HG03045 (cell line): Measurements from ENCODE around the gene NEK2.
"Not testable (repeated sequence)": the region's sequence is repeated elsewhere in the genome, so short reads cannot be mapped to it uniquely, and the experiment has no call there.

Experiments used
- ATAC-seq: cut with Tn5 transposase; IDR thresholded peaks from one replicate; pipeline ENCODE4 v1.9.1; 2021; ENCODE audit warnings: mild to moderate bottlenecking, moderate library complexity; ENCODE audit not compliant: unreplicated experiment

Gene NEK2

GRCh38 chr1:211675230-211676105 lies at the start of gene NEK2:
TSS of gene NEK2 (minus strand) at chr1:211675621. CDS start at chr1:211675479, 142 bp downstream.
- peak; percentile 99 for ATAC-seq

GRCh38 chr1:211724687-211725196 lies 49.3 kb upstream of the NEK2 start:
- no peak for ATAC-seq

- no peak for ATAC-seq
Observed at GRCh38 chr1:211723273-211723672, 47.9 kb upstream of the NEK2 start.

GRCh38 chr1:211722277-211723175 lies 47.1 kb upstream of the NEK2 start:
- ATAC-seq, result no peak

GRCh38 chr1:211716555-211716954 lies 41.1 kb upstream of the NEK2 start:
- ATAC-seq, result not testable (repeated sequence)

- no peak for ATAC-seq
Observed at GRCh38 chr1:211715971-211716370, 40.5 kb upstream of the NEK2 start.

GRCh38 chr1:211714154-211714553 lies 38.7 kb upstream of the NEK2 start:
- no peak for ATAC-seq

- no peak for ATAC-seq
Observed at GRCh38 chr1:211713231-211713630, 37.8 kb upstream of the NEK2 start.

GRCh38 chr1:211711315-211711705 lies 35.9 kb upstream of the NEK2 start:
- no peak for ATAC-seq

- ATAC-seq, result no peak
Observed at GRCh38 chr1:211710566-211711314, 35.3 kb upstream of the NEK2 start.

GRCh38 chr1:211708926-211709325 lies 33.5 kb upstream of the NEK2 start:
- ATAC-seq, result no peak

GRCh38 chr1:211708006-211708405 lies 32.6 kb upstream of the NEK2 start:
- no peak for ATAC-seq

GRCh38 chr1:211705467-211706091 lies 30.2 kb upstream of the NEK2 start:
- no peak for ATAC-seq

- ATAC-seq, result no peak
Observed at GRCh38 chr1:211704543-211704942, 29.1 kb upstream of the NEK2 start.

- no peak for ATAC-seq
Observed at GRCh38 chr1:211703812-211704537, 28.6 kb upstream of the NEK2 start.

GRCh38 chr1:211701733-211702132 lies 26.3 kb upstream of the NEK2 start:
- no peak for ATAC-seq

GRCh38 chr1:211699059-211699458 lies 23.6 kb upstream of the NEK2 start:
- ATAC-seq, result no peak

GRCh38 chr1:211698161-211699026 lies 23.0 kb upstream of the NEK2 start:
- peak; percentile 59 for ATAC-seq

- ATAC-seq, result peak; percentile 65
Observed at GRCh38 chr1:211697356-211697755, 21.9 kb upstream of the NEK2 start.
